ENCODE results near the gene ENO1.

The ENO1 gene

DNA sequence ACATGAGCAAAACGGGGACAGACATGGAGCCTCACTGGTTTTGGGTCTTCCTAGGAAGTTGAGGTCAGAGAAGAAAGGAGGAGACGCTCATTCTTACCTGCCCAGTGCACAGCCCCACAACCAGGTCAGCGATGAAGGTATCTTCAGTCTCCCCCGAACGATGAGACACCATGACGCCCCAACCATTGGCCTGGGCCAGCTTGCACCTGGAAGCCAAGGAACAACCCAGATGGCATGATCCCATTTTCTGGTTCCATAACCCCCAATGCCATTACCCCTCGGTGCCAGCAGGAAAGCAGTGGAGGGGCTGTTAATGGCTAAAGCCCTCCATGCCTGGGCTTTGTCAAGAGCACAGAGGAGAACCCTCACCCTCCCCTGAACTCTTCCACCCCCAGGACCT, 15.3 kb downstream of the ENO1 start:
- H3K27me3 ChIP-seq, result no peaks in the 10 kb centered on the region
- no peak overlapping the region for H3K4me3 ChIP-seq (ENCODE audit: low read depth, low read length)
- no peaks in the 10 kb centered on the region for H3K4me1 ChIP-seq
- peaks cover 96% of the 10 kb centered on the region for H3K36me3 ChIP-seq
- TF ChIP-seq, protein P1, sequence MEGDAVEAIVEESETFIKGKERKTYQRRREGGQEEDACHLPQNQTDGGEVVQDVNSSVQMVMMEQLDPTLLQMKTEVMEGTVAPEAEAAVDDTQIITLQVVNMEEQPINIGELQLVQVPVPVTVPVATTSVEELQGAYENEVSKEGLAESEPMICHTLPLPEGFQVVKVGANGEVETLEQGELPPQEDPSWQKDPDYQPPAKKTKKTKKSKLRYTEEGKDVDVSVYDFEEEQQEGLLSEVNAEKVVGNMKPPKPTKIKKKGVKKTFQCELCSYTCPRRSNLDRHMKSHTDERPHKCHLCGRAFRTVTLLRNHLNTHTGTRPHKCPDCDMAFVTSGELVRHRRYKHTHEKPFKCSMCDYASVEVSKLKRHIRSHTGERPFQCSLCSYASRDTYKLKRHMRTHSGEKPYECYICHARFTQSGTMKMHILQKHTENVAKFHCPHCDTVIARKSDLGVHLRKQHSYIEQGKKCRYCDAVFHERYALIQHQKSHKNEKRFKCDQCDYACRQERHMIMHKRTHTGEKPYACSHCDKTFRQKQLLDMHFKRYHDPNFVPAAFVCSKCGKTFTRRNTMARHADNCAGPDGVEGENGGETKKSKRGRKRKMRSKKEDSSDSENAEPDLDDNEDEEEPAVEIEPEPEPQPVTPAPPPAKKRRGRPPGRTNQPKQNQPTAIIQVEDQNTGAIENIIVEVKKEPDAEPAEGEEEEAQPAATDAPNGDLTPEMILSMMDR (IDR thresholded peaks at IDR 0.05; ENCODE audit: low read depth, low read length), result no peak
- H3K9me3 ChIP-seq, result no peaks in the 10 kb centered on the region
- DNase-seq, result no peak

DNA sequence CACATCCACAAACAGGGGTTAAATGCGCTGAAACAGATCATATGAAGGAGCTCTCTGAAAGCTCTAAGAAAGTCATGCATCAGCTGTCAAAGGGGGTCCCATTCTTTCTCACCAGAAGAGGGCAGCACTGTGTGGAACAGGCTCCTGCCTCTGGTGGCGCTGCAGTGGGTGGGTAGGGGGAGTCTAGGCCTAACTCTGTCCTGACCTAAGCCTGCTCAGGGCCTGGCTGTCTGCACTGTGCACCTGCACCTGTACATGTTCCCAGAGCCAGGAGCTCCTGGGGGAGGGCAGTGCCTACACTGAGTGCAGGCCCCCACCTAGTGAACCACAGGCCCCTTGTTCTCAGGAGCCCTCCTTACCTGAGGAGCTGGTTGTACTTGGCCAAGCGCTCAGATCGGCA, 16.0 kb downstream of the ENO1 start:
- Histone ChIP-seq H3K36me3 (peaks cover 95% of the 10 kb centered on the region), H3K4me3 (ENCODE audit: low read depth, low read length) (no peak overlapping the region), H3K27me3 (no peaks in the 10 kb centered on the region), H3K4me1 (no peaks in the 10 kb centered on the region), H3K9me3 (no peaks in the 10 kb centered on the region)
- DNase-seq, result peak; percentile 57
- TF ChIP-seq, protein P1 (IDR thresholded peaks at IDR 0.05; ENCODE audit: low read depth, low read length), result peak; percentile 66

DNA sequence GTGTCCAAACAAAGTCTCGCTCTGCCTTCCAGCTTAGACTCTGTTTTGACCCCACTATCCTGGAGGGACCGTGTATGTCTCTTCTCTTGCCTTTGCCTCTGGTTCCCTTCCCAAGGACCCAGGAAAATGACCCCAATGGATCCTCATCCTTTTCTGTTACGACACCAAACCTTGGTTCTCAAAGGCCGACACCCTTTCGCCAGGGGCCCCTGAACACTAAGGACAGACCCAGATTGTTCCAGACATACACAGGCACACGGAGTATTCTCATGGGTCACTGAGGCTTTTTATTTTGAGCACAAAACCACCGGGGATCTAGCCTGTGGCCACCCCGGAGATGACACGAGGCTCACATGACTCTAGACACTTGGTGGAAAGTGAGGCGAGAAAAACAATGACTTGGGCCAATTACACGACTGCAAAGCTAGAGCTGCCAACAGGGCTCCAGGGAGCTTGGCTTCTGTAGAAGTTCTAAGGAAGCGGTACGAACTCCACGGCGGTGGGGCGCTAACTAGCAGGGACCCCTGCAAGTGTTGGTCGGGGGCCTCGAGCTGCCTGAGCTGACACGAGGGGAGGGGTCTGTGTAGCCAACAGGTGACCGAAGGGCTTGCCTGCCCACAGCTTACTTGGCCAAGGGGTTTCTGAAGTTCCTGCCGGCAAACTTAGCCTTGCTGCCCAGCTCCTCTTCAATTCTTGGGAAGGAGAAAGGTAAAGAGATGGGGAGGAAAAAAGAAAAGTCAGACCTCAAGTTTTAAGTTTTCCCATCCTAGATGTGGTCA, 17.6 kb downstream of the ENO1 start:
- no peaks in the 10 kb centered on the region for H3K27me3 ChIP-seq
- H3K9me3 ChIP-seq, result no peaks in the 10 kb centered on the region
- DNase-seq, result no peak
- H3K36me3 ChIP-seq, result peaks cover 81% of the 10 kb centered on the region
- no peaks in the 10 kb centered on the region for H3K4me1 ChIP-seq
- no peak overlapping the region for H3K4me3 ChIP-seq (ENCODE audit: low read depth, low read length)
- TF ChIP-seq, protein P1 (IDR thresholded peaks at IDR 0.05; ENCODE audit: low read depth, low read length), result no peak

DNA sequence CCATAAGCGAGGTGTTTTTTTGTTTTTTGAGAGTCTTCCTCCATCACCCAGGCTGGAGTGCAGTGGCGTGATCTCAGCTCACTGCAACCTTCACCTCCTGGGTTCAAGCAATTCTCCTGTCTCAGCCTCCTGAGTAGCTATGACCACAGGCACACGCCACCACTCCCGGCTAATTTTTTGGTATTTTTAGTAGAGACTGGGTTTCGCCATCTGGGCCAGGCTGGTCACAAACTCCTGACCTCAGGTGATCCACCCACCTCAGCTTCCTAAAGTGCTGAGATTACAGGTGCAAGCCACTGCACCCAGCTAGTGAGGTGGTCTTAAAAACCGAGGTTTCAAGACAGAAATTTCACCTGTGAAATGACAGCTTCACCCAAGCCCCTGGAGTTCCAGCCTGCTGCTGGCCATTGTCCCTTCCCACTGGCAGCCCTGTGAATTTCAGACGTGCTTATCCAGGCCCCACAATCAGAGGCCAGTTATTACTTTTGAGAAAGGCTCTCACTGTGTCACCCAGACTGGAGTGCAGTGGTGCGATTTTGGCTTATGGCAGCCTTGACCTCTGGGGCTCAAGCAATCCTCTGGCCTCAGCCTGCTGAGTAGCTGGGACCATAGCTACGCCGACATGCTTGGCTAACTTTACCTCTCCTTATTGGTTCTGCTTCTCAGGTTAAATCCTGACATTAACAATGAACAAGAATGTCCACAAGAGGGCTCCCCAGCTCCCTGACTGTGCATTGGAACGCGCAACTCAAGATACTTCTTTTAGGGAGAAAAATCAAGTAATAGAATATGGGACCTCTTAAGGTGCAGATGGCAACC, 19.4 kb downstream of the ENO1 start:
- H3K36me3 ChIP-seq, result peaks cover 64% of the 10 kb centered on the region
- DNase-seq, result peak; percentile 46

DNA sequence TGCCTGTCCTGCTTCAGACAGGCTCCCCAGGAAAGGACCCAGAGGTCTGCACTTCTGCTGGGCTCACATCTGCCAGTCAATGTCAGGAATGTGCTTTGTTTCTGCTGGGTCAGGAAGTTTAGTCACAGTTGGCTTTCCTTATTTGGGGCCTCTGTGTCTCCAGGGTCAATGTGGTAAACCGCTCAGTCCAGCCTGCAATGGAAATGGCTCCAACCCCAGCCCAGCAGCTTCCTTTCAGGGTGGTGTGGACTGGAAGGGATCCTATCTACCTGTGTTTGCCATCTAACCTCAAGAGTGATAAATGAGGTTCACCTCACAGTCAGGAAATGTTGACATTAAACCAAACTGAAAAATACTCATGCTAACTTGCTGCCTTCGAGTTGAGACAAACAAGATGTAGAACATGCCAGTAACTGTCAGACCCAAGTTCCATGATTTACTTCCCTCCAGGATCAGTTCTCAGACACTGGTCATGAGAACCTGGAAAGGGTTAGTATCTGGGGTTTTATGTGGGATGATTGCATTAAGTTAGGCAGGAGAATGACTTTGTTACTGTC, 20.3 kb downstream of the ENO1 start:
- TF ChIP-seq, protein P1 (IDR thresholded peaks at IDR 0.05; ENCODE audit: low read depth, low read length), result no peak
- H3K36me3 ChIP-seq, result peaks cover 54% of the 10 kb centered on the region

More for the DNA sequence above, 19.4 kb downstream of the ENO1 start:
- Histone ChIP-seq H3K27me3 (no peaks in the 10 kb centered on the region), H3K9me3 (no peaks in the 10 kb centered on the region), H3K4me3 (ENCODE audit: low read depth, low read length) (no peak overlapping the region), H3K4me1 (no peaks in the 10 kb centered on the region)
- TF ChIP-seq, protein P1 (IDR thresholded peaks at IDR 0.05; ENCODE audit: low read depth, low read length), result peak; percentile 61

More for the DNA sequence above, 20.3 kb downstream of the ENO1 start:
- DNase-seq, result no peak
- Histone ChIP-seq H3K4me3 (ENCODE audit: low read depth, low read length) (no peak overlapping the region), H3K9me3 (no peaks in the 10 kb centered on the region), H3K27me3 (no peaks in the 10 kb centered on the region), H3K4me1 (no peaks in the 10 kb centered on the region)
